K562 (cell line): ENCODE measurements around the gene ANTKMT. TPM values are rescaled to one million over a fixed set of nuclear protein-coding genes. Genes with fewer than 3 reads are reported as not detected.

Source experiments
- CBX1 ChIP-seq: sonication (generic); IDR thresholded peaks from 2 replicates; pipeline ENCODE4 v1.6.1; 2016; ENCODE audit warnings: antibody characterized with exemption, low read depth, mild to moderate bottlenecking
- E2F6 ChIP-seq, 2 experiments: IDR thresholded peaks; 2 replicates each; pipeline ENCODE4 v1.6.1; 2011; ENCODE audit warnings: borderline replicate concordance in 1 of 2, control low read depth in 1 of 2, low read depth in 1 of 2, low read length in 1 of 2, mild to moderate bottlenecking in 1 of 2, mixed read lengths in 1 of 2, moderate library complexity in 1 of 2; ENCODE audit not compliant: insufficient read depth in 1 of 2, insufficient read length in 1 of 2, poor library complexity in 1 of 2, severe bottlenecking in 1 of 2; ENCODE audit errors: extremely low read depth in 1 of 2
- HNRNPUL1 ChIP-seq: fragments of 200-400 bp; formaldehyde crosslinking; IDR thresholded peaks from 2 replicates; pipeline ENCODE4 v1.6.1; 2017; ENCODE audit warnings: low read length
- HOXB6 ChIP-seq: fragments of 250-450 bp; sonication (Bioruptor Pico); IDR thresholded peaks from 2 replicates; pipeline ENCODE4 v1.5.1; 2022; ENCODE audit warnings: mild to moderate bottlenecking, borderline replicate concordance
- KHSRP ChIP-seq: fragments of 450-650 bp; IDR thresholded peaks from 2 replicates; pipeline ENCODE4 v1.6.1; 2017
- MAFF ChIP-seq: IDR thresholded peaks from 2 replicates; pipeline ENCODE4 v1.6.1; 2012; ENCODE audit warnings: low read length, improper control_type of control experiment
- MEF2A ChIP-seq: IDR thresholded peaks from 2 replicates; pipeline ENCODE4 v1.6.1; 2011; ENCODE audit warnings: low read depth, mild to moderate bottlenecking, low read length, moderate library complexity; ENCODE audit not compliant: control insufficient read depth
- PREB ChIP-seq: sonication (generic); formaldehyde crosslinking; IDR thresholded peaks from 2 replicates; pipeline ENCODE4 v1.8.1; 2023; ENCODE audit warnings: mild to moderate bottlenecking, missing genetic modification reagents
- RNF2 ChIP-seq: sonication (generic); IDR thresholded peaks from 2 replicates; pipeline ENCODE4 v1.6.1; 2016
- TCFL5 ChIP-seq: fragments of 250-450 bp; sonication (Bioruptor Pico); conservative IDR thresholded peaks from 2 replicates; pipeline ENCODE4 v1.6.1; 2021; ENCODE audit warnings: mild to moderate bottlenecking, moderate library complexity, matching md5 sums
- ZHX1 ChIP-seq: fragments of 150-350 bp; conservative IDR thresholded peaks from 2 replicates; pipeline ENCODE4 v1.6.1; 2014; ENCODE audit warnings: low read length
- ZNF436 ChIP-seq: fragments of 250-450, 450-650 bp; sonication (Bioruptor Pico); formaldehyde crosslinking; IDR thresholded peaks from 2 replicates; pipeline ENCODE4 v1.7.0; 2020; ENCODE audit warnings: mild to moderate bottlenecking
- ZNF512 ChIP-seq: IDR thresholded peaks from 2 replicates; pipeline ENCODE4 v1.6.1; 2016; ENCODE audit warnings: missing genetic modification characterization, missing compliant biosample characterization
- ZNF609 ChIP-seq: sonication (generic); formaldehyde crosslinking; IDR thresholded peaks from 2 replicates; pipeline ENCODE4 v1.8.1; 2023; ENCODE audit warnings: missing genetic modification reagents, mild to moderate bottlenecking, borderline replicate concordance
- polyA plus RNA-seq, 8 experiments: library from polyadenylated mRNA; depleted of rRNA in 4 of 8; stranded (reverse) in 5 of 8; unstranded in 3 of 8; fragments of >200 nt; fragmentation: Nextera tagmentation in 2 of 8; fragmentation: Illumina TruSeq in 1 of 8; extraction: Ambion mirVana in 2 of 8; extraction: Trizol in 1 of 8; gene quantifications; 2 replicates each; pipeline versions ENCODE4 v1.2.1 to v1.2.3, GENCODE V29; 2011 to 2014; ENCODE audit warnings: inconsistent platforms in 1 of 8, missing spikeins in 1 of 8
- total RNA-seq, 7 experiments: library from RNA; depleted of rRNA in 6 of 7; stranded (reverse); fragments of >200 nt in 6 of 7; fragmentation: Illumina TruSeq in 2 of 7; extraction: Trizol in 2 of 7; gene quantifications; 2 replicates each; pipeline versions ENCODE4 v1.2.1 to v1.2.3, GENCODE V29; 2011 to 2021; ENCODE audit warnings: low replicate concordance in 1 of 7

ANTKMT gene
- total and polyA plus RNA-seq, 9 of the 15 experiments (the other 6 are each of a cell fraction or from before 2014, with no cell fraction given) = 0.58 to 217 (median 19.1) TPM

GRCh38 chr16:740764-741505 is 20.0 kb downstream of the ANTKMT start, which contains the start of gene CIAO3 (continued):
- TF ChIP-seq ZNF512 (no peak), TCFL5 (CRISPR knock-in tag) (no peak), CBX1 (peak; percentile 34; the same call in 1 of the 2 replicates), ZHX1 (no peak), ZNF609 (CRISPR knock-in tag) (no peak), MAFF (no peak), RNF2 (no peak), MEF2A (no peak), E2F6 (IDR thresholded peaks at IDR 0.05; ENCODE audit: borderline replicate concordance in 1 of 2, extremely low read depth in 1 of 2, insufficient read depth in 1 of 2, insufficient read length in 1 of 2, low read depth in 1 of 2, low read length in 1 of 2, poor library complexity in 1 of 2, severe bottlenecking in 1 of 2) (peak; percentile 75 to 83), HNRNPUL1 (no peak), PREB (CRISPR knock-in tag) (no peak), KHSRP (no peak), ZNF436 (CRISPR knock-in tag) (no peak), HOXB6 (CRISPR knock-in tag) (no peak)
